ENCODE data around the gene C19orf25. TPM values are rescaled to one million over a fixed set of nuclear protein-coding genes. Genes with fewer than 3 reads are reported as not detected.

The C19orf25 gene
- total and polyA plus RNA-seq, 11 donors, result 9.4 to 29.2 (median 16.0) TPM

- Histone ChIP-seq H3K9me3 (no peaks in the 10 kb centered on the region), H3K27me3 (peaks cover 29 to 61% (median 44%) of the 10 kb centered on the region in 9 donors), H3K4me3 (peak overlapping the region in 6 of 12 donors; percentile 5 to 29 (median 13)), H3K4me1 (peaks cover 12 to 55% (median 43%) of the 10 kb centered on the region in 12 donors), H3K27ac (no peak overlapping the region), H3K36me3 (peaks cover 0 to 9% (median 0%) of the 10 kb centered on the region in 9 donors)
- intact Hi-C loops (cut with DNase I), result no loop called here
- ATAC-seq (peak in 3 of 4 donors; percentile 45 to 72 (median 48)), DNase-seq (peak in 2 of 5 donors; percentile 39 to 67)
- WGBS, 4 donors, result 26 to 62% (median 40%) methylated on average over 33 to 83 of the region's 83 CpGs
- TF ChIP-seq POLR2A (IDR thresholded peaks at IDR 0.05) (no peak), CTCF (IDR thresholded peaks at IDR 0.05) (peak; percentile 28 to 61 (median 46))
Measured at GRCh38 chr19:1465191-1466016, 13.6 kb downstream of the C19orf25 start.

GRCh38 chr19:1461862-1462261, 17.2 kb downstream of the C19orf25 start:
- Histone ChIP-seq H3K4me1 (peaks cover 0 to 24% (median 19%) of the 10 kb centered on the region in 12 donors), H3K4me3 (no peak overlapping the region), H3K27me3 (peaks cover 8 to 57% (median 17%) of the 10 kb centered on the region in 9 donors), H3K36me3 (peaks cover 0 to 13% (median 0%) of the 10 kb centered on the region in 9 donors), H3K9me3 (no peaks in the 10 kb centered on the region), H3K27ac (no peak overlapping the region)
- intact Hi-C loops (cut with DNase I), result no loop called here
- TF ChIP-seq POLR2A (IDR thresholded peaks at IDR 0.05) (no peak), CTCF (IDR thresholded peaks at IDR 0.05) (no peak)
- ATAC-seq (no peak), DNase-seq (peak in 1 of 5 donors; percentile 58)
- 90 to 95% (median 94%) methylated on average over 24 of the region's 24 CpGs for WGBS, 4 donors

GRCh38 chr19:1460033-1460995, 18.7 kb downstream of the C19orf25 start:
- no peak for ATAC-seq
- intact Hi-C loops (cut with DNase I), result no loop called here

More at GRCh38 chr19:1460033-1460995, 18.7 kb downstream of the C19orf25 start:
- 91 to 96% (median 93%) methylated on average over 25 to 36 of the region's 36 CpGs for WGBS, 4 donors
- H3K9me3 ChIP-seq, result no peaks in the 10 kb centered on the region
- no peak for TF ChIP-seq CTCF (IDR thresholded peaks at IDR 0.05)
- no peak for TF ChIP-seq POLR2A (IDR thresholded peaks at IDR 0.05)
- H3K36me3 ChIP-seq, result peaks cover 0 to 13% (median 0%) of the 10 kb centered on the region in 9 donors
- no peak for DNase-seq
- no peak overlapping the region for H3K4me3 ChIP-seq
- peaks cover 0 to 24% (median 12%) of the 10 kb centered on the region in 12 donors for H3K4me1 ChIP-seq
- H3K27ac ChIP-seq, result no peak overlapping the region
- H3K27me3 ChIP-seq, result peaks cover 14 to 57% (median 21%) of the 10 kb centered on the region in 9 donors

All from heart left ventricle (tissue), 16 donors.